GM19467 (cell line): ENCODE results near the gene PCSK4.
A peak's percentile ranks its signal among the peaks of the same experiment; 100 is the strongest.

Experiments
- ATAC-seq: cut with Tn5 transposase; IDR thresholded peaks from one replicate; pipeline ENCODE4 v1.9.1; 2021; ENCODE audit warnings: mild to moderate bottlenecking, moderate library complexity; ENCODE audit not compliant: unreplicated experiment

PCSK4 gene

DNA sequence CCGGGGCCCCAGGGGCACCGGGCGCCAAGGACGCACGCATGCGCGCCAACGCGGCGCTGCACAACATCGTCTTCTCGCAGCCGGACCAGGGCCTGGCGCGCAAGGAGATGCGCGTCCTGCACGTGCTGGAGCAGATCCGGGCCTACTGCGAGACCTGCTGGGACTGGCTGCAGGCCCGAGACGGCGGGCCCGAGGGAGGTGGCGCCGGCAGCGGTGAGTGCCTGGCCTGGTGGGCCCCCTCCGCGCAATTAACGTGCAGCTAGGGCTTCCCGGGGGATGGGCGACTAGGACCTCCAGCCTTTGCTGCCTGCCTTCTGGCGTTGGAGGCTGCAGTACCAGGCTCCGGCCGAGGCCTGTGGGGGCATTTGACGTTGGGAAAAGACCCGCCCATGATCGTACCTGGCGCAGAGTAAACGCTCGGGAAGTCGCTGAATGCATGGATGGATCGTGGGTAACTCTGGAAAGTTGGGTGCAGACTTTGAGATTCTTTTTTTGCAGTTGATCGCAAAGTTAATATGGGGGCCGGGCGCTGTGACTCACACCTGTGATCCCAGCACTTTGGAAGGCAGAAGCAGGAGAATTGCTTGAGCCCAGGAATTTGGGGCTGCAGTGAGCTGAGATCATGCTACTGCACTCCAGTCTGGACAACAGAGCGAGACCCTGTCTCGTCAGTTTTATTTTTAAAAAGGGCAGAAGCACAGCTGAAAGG lies 33.0 kb downstream of the PCSK4 start:
- ATAC-seq: no peak

- no peak for ATAC-seq
These were observed 33.8 kb downstream of the PCSK4 start for GRCh38 chr19:1456121-1456900.

GRCh38 chr19:1455336-1456120 lies 34.6 kb downstream of the PCSK4 start:
- ATAC-seq: no peak

DNA sequence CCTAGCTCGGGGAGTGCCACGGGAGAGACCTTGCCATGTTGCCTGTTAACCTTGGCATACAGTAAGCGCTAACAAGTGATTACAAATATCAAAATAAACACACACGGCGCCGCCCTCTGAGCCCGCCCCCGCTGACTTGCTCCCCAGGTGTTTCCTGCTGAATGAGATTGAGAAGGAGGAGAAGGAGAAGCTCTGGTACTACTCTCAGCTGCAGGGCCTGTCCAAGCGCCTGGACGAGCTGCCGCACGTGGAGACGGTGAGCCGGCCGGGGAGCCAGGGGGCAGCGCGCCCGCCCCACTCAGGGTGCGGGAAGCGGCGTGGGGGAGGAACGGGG lies 35.2 kb downstream of the PCSK4 start:
- ATAC-seq: no peak

DNA sequence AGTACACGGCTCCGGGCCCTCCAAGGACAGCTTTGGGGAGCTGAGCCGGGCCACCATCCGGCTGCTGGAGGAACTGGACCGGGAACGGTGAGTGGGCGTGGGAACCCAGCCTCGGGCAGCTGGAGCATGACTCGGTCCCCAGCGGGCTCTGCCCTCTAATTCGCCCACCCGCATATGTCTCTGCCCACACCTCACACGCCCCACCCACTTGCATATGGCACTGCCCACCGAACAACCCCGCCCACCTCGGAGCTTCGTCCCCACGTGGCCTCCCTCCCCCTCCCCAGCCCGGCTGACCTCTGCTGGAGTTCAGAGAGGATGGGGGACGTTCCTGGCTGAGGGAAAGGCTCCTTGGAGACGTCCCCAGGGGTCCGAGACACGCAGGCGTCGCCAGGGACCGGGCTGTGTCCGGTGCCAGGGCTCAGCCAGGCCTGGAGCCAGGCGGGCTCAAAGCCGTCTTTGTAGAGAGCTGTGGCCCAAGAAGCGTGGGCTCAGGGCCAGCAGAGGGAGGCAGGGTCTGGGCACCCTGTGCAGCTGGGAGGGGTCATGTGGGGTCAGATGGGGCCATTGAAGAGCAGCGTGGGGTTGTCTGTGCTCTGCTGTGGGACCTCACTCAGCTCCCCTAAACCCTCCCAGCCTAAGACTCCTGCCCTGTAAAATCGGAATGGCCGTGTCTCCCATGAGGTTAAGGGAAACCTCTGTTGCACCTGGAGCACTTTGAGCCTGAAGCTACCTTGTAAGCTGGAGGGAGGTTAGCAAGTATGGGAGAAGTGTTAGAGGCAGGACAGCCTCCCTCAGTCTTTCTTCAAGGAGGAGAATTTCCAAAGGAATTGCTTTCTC lies 36.4 kb downstream of the PCSK4 start:
- ATAC-seq: no peak

DNA sequence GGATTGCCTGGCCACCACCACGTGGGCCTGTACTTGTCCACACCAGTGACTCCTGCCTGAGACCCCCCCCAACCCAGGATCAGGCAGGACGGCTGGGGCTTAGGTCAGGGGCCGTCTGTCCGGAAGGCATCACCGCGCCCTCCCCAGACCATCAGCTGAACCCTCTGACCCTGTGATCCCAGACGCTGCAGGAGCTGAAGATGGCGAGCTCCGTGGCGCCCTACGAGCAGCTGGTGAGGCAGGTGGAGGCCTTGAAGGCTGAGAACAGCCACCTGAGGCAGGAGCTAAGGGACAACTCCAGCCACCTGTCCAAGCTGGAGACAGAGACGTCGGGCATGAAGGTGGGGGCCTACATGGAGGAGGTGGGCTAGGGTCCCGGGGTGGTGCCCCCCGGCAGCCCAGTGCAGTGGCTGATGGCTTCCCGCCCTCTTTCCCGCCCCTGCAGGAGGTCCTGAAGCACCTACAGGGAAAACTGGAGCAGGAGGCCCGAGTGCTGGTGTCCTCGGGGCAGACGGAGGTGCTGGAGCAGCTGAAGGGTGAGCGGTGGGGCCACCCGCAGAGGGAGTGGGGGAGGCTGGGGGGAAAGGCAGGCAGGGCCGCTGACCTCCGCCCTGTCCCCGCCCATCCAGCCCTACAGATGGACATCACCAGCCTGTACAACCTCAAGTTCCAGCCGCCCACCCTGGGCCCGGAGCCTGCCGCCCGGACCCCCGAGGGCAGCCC lies 37.2 kb downstream of the PCSK4 start:
- no peak for ATAC-seq

DNA sequence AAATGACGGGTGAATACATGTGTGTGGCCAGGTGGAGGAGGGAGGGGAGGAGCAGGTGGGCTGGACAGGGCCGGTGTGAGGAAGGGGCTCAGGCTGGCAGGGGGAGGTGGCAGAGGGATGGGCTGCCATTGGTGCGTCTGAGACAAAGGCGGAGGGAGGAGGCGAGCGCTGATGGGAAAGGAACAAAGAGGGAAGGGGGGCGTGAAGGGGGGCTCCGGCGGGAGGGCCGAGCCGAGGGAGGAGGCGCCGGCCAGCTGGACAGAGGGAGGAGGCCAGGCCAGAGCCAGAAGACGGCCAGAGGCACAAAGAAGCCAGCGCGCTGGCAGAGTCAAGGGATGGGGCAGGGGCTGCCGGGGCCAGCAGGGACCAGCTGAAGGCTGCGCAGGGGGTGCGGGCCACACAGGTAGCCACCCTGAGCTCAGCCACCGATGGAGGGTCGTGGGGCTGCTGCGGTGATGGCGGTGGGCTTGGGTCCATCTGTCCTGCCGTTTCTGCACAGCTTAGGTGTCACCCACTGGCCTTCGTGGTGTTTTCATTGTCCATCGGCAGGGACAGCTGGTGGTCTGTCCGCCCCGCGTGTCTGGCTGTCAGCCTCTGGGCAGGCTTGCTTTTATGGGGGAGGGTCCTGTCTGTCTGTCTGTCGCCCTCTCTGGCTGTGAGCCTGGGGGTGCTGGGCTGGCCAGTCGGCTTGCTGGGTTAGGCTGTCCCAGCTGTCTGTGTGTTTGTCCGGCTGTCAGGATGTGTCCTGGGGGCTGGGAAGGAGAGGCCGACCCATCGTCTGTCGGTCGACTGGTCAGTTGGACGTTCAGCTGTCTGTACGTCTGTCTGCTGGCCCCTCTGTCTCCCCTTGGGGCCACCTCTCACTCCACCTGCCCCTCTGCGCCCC lies 38.0 kb downstream of the PCSK4 start:
- ATAC-seq: no peak

DNA sequence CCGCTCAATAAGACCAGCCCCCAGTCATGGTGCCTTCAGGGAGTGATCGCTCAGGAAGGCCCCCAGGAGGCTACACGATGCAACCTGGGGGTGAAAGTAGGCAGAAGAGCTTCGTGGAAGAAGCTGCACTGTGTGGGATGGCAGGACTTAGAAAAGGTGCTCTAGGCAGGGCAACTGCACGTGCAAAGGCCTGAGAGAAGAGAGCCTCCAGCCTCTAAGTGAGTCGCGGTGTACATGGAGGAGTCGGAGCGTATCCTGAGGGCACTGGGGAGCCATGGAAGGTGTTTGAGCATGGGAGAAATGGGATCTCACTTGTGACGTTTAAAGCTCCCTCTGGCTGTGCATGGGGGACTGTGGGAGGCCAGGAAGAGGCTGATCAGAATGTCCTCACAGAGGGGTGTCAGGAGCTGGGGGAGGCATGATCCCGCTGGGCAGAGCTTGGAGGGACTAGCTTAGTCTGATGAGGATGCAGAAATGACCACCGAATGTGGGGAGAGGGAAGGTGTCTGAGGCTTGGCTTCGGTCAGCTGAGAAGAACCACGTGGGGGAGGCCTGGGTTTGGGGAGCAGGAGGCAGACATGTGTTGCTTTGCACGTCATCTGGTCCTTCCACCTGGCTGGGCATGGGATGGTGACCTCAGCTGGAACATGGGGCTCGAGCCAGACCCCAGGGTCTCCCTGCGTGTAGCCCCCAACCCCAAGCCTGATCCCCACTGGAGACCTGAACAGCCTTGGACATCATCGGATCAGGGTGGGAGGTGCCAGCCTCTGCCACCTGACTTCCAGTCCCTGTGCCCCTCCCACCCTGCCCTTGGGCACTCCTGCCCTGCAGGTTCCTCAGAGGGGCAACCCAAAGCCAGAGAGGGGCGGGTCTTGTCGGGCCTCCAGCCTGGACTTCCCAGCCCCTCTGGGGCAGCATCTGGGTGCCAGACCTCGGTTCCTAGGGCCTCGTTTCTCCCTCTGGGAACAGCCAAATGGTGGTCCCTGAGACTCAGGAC lies 39.1 kb downstream of the PCSK4 start:
- no peak for ATAC-seq

GRCh38 chr19:1449467-1450442 lies 40.4 kb downstream of the PCSK4 start, which contains the start of gene APC2:
Gene APC2, plus strand, starts transcription at chr19:1450121. Its CDS starts 2,881 bp downstream, at chr19:1453002.
- no peak for ATAC-seq

- no peak for ATAC-seq
These were observed 42.2 kb downstream of the PCSK4 start for GRCh38 chr19:1447944-1448343.

GRCh38 chr19:1447504-1447903 lies 42.6 kb downstream of the PCSK4 start:
- no peak for ATAC-seq

DNA sequence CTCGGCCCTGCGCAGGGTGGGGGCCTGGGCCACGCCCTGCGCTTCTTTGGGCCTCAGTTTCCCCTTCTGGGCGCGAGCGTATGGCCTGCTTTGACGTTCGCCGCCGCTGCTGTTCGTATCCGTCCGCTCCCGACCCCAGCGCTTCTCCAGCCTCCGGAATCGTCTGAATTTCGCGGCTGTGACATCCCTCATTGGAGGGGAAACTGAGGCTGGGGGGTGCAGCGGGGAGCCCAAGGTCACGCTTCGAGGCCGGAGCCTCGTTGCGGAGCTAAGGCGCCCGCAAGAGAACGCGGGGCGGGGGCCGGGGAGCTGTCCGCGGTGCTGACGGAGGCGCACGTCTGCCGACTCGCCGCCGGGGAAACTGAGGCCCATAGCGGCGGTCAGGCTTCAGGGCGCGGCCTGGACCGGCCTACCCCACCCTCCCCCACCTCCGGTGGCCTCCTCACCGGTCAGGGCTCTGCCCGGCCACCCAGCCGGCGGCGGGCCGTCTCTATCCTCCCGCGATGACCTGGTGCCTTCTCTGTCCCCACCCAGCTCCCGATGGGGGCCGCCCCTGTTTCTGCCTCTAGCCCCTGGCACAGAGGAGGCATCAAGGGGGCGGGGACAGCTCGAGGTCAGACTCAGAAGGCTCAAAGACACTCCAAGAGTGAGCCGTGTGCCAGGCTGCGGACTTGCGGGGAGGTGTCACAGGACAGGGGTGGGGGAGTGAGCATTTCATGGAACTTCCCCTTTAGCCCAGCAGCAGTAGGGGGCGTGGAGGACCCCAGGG lies 43.3 kb downstream of the PCSK4 start:
- no peak for ATAC-seq

DNA sequence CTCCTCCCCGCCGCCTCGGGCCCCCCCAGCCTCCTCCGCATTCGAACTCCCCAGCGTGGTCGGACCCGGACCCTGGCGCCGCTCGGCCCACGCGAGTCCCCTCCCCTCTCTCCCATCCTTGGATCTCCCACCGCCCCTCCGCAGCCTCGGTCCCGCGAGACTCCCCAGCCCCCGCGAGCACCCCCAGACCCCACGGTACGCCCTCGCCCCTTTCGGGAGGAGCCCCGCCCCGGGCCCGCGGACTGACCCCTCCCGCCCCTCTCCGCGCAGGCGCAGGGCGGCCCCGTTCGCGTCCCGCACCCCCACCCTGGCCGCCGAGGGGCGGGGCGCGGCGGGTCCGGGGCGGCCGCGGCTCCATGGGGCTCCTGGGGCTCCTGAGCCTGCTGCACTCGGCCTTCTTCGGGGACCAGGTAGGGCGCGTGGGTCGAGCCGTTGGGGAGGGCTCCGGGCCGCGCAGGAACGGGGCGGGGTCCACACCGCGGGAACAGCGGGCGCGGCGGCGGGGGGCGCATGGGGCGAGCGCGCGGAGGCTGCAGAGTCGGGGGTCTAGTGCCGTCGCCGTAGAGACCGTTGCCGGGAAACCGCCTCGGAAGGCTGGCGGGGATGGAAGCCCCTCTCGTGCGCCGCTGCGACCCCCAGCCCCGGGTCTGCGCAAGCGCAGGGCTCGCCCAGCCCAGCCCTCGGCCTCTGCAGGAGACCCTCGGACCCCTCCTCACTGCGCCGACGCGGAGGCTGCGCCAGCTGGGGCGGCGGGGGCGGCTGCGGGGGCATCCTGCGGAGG lies 44.0 kb downstream of the PCSK4 start:
- no peak for ATAC-seq

GRCh38 chr19:1445185-1445931 lies 44.8 kb downstream of the PCSK4 start:
- ATAC-seq: peak; percentile 70
